Myocyte (in vitro differentiated cells): Measurements from ENCODE around the gene SPARC. TPM values are rescaled to one million over a fixed set of nuclear protein-coding genes. Genes with fewer than 3 reads are reported as not detected.
A peak's percentile ranks its signal among the peaks of the same experiment; 100 is the strongest.
"Not testable (repeated sequence)": the region's sequence is repeated elsewhere in the genome, so short reads cannot be mapped to it uniquely, and the experiment has no call there.

ENCODE experiments used
- DNase-seq: peaks from one replicate; pipeline ENCODE4 v3.0.0-alpha.2; 2012; ENCODE audit warnings: low read depth
- polyA plus RNA-seq: library from polyadenylated mRNA; unstranded; fragments of >200 nt; gene quantifications from one replicate; pipeline ENCODE4 v1.2.1, GENCODE V29; 2012; ENCODE audit warnings: missing spikeins
- total RNA-seq: library from RNA; depleted of rRNA; stranded (reverse); fragments of >200 nt; gene quantifications from 2 replicates; pipeline ENCODE4 v1.2.3, GENCODE V29; 2014

The SPARC gene
- total RNA-seq, result 4,412 and 4,598 TPM in 2 replicates
- polyA plus RNA-seq, result 20,698 TPM

DNA sequence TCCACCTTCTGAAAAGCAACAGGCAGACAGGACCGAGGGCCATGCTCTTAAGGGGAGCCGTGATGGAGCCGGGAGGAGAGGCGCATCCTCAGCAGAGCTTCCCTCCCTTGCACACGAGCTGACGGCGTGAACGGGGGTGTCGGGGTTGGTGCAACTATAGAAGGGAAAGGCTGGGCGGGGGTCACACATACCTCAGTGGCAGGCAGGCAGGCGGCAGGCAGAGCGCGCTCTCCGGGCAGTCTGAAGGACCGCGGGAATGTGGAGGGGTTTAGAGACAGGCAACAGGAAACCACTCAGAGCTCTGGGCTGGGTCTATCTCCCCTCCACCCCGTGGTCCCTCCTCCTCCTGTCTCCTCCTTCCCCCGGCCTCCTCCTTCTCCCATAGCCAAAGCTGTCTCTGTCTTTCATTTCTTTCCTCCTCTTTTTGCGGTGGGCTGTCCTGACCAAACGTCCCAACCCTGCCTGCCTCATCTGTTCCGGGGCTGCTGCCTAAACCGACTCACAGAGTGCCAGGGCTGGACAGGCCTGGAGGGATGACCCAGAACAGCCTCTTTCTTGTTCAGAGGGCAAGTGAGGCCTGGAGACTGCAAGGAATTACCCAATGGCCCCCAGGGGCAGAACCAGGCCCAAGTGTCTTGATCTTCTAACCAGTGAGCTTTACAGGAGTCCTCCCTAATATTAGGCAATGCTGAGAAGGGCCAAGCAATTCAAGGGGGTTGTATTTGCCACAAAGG lies at the start of gene SPARC:
SPARC (minus strand) TSS at position 242 of the 734 bp plus-strand sequence. CDS start 10,727 bp downstream, outside the sequence.
- peak; percentile 99 for DNase-seq

DNA sequence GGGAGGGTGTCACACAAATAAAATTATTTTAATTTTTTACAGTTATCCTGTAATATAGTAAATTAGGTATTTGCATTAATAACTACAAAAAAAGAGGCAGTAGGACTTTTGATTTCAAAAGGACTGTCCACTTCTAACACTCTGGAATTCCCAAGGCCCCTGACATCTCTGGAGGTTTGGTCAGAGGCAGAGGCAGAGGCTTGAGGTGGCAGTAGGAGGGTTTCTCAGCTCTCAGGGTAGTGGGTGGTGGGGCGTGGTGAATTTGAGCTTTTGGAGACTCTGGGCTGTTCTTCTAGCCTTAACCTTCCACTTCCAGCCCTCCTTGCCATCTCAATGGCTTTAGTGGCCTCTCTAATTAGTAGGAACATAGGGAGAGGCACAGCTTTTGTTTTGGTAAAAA lies 48.9 kb upstream of the SPARC start:
- no peak for DNase-seq

GRCh38 chr5:151734064-151734408 lies 47.3 kb upstream of the SPARC start:
- peak; percentile 20 for DNase-seq

- peak; percentile 28 for DNase-seq
Measured at GRCh38 chr5:151733358-151734063, 46.8 kb upstream of the SPARC start.

DNA sequence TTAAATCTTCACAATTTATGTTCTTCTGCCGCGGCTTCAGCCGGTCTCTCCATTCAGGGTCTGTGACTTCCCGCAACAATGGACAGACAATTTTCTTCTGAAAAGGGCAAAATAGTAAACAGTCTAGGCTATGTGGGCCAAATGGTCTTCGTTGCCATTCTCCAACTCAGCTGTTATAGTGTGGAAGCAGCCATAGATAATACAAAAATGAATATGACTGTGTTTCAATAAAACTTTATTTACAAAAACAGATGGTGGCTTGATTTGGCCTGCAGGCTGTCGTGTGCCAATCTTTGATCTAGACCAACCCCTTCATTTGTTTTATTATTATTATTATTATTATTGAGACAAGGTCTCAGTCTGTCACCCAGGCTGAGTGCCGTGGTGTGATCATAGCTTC lies 43.7 kb upstream of the SPARC start:
- DNase-seq, result no peak

GRCh38 chr5:151729597-151729996 lies 42.9 kb upstream of the SPARC start:
- DNase-seq, result not testable (repeated sequence)

- DNase-seq, result no peak
Measured at GRCh38 chr5:151724360-151724759, 37.6 kb upstream of the SPARC start.

GRCh38 chr5:151722546-151722945 lies 35.8 kb upstream of the SPARC start:
- no peak for DNase-seq

- DNase-seq, result no peak
Measured at GRCh38 chr5:151721812-151722391, 35.2 kb upstream of the SPARC start.

- DNase-seq, result no peak
Measured at GRCh38 chr5:151721087-151721646, 34.5 kb upstream of the SPARC start.

GRCh38 chr5:151720215-151720614 lies 33.5 kb upstream of the SPARC start:
- no peak for DNase-seq

- DNase-seq, result no peak
Measured at GRCh38 chr5:151719228-151720000, 32.7 kb upstream of the SPARC start.

DNA sequence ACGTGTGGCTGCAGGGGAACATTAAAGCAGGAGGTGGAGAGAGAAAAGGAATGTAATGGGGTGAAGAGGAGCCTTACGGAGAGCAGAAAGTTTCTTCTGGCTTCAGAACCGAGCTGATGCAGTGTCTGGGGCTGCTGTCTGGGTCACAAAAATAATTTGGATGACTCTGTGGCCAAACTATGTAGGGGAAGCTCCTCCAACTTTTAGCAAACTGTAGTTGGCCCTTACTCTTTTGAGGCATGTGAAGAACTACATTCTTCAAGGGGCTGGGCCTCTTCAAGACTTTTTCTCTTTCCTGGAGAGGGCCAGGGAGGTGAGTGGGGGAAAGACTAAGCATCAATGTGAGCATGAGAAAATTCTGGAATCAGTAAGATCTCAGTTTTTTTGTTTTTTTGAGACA lies 31.9 kb upstream of the SPARC start:
- DNase-seq, result peak; percentile 19

DNA sequence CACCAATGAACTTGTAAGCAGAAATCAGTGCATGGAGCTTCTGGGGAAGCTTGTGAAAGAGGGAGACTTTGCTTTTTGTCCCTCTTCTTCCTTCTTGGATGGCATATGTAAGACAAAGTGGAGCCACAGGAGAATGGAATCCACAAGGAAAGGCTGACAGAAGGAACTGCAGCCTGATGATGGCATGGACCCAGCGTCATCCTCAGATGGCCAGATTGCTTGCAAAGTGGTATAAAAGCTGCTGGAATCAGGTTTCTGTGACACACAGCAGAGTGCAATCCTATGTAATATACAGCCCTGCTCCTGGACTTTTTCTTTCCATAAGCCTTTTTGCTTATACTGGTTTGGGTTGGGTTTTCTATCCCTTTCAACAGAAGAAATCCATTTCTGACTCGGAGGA lies 31.4 kb upstream of the SPARC start:
- peak; percentile 15 for DNase-seq

DNA sequence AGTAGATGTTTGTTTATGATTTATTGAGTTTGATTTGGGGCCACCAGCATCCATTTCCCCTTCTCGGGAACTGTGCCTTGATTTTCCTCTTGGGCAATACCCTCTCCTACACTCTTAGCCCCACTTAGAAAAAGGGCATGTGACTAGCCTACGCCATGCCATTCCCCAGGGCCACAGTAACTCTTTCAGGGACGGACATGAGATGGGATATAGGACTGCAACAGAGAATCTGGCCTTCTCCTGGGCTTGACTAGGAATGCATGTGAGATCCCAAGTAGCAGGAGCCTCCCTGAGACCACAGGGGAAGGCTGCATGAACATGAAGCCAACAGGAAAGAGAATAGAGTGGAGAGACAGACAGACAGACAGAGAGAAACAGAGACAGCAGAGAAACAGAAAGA lies 30.7 kb upstream of the SPARC start:
- DNase-seq, result no peak

- no peak for DNase-seq
Measured at GRCh38 chr5:151709109-151709735, 22.5 kb upstream of the SPARC start.

DNA sequence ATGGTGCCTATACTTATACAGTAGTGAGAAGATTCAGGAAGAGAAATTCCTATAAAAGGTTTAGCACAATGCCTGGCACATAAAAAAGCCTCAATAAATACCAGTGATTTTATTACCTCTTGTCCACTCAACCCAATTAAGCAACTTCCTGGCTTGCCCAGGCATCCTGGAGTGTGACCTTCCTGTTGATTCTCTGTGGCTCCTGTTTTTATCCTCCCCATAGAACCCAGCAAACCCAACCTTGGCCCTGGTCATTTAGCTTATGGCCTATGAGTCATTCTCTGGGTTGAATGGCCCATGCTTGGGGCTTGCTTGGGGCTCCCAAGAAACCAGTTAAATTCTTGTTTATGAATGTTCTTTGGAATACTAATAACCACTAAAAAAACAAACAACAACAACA lies 21.4 kb upstream of the SPARC start:
- peak; percentile 81 for DNase-seq

DNA sequence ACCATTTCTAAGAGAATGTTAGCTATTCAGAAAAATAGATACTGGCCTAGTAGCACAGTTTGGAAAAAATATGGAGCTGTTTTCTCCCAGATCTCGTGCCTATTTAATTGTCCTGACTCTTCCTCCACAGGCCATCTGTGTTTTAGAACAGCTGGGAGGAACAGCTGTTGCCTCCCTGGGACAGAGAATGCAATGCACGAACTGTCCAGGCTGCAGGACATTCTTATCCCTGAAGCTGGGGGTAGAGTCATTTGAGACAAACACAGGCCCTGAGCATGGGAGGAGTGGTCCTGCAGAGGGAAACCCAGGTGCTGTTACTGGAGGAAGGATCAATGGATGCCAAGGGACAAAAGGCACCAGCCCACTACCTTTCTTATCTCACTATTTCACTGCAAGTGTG lies 20.9 kb upstream of the SPARC start:
- peak; percentile 97 for DNase-seq

DNA sequence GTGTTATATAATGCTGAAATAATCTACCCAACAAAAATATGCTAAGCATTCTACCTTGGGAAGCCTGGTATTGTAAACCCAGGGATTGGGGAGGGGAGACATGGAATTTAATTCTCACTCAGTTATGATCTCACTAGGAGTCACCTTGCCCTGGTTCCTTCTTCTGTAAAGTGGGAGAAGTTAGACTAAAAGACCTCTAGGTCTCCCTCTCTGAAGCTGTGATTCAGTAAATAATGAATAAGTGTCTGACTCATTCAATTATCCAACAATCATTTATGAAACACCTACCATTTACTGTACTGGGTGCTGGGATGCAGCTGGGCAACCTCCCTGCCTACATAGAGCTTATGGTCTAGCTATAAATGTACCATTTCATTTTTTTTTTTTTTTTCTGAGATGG lies 20.2 kb upstream of the SPARC start:
- no peak for DNase-seq

DNA sequence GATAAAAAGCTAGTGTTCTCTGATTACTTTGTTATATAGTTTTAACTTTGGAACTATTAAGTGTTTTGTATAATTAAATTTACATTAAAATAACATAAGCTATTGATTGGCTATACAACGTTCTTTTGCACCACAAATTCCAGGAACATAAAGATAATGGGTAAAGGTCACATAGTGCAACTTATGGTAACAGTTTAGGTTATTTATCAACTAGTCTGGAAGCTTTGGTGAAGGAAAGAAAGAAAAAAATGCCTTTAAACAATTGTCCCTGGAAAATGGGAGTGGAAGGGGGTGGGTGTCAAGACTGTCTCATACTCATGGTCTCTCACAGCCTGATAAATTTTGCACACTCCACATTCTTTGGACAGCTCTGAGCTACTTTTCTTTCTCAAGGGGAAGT lies 17.1 kb upstream of the SPARC start:
- no peak for DNase-seq

- peak; percentile 79 for DNase-seq
Measured at GRCh38 chr5:151703227-151703626, 16.5 kb upstream of the SPARC start.
